Right kidney (tissue), 1 donor: ENCODE data around the gene CLIC5.

Experiments used
- DNase-seq: peaks from one replicate; pipeline ENCODE4 v3.0.0-alpha.2; 2016

The CLIC5 gene

DNA sequence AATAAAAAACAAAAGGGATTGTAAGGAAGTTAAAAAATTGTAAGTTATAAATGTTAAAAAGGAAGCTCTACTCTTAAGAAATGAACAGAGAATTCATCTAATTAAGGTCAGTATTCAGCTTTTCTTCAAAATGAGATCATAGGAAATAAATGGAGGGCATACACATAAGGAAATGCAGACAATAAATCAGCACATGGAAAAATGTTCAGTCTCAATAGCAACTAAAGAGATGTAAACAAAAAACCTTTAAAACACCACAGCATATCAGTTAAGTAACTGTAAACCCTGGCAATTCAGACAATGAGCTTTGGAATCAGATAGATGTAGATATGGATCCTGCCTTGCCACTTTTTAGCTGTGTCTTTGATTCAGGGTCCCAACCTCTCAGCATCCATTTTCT, 24.0 kb upstream of the CLIC5 start:
- no peak for DNase-seq

DNA sequence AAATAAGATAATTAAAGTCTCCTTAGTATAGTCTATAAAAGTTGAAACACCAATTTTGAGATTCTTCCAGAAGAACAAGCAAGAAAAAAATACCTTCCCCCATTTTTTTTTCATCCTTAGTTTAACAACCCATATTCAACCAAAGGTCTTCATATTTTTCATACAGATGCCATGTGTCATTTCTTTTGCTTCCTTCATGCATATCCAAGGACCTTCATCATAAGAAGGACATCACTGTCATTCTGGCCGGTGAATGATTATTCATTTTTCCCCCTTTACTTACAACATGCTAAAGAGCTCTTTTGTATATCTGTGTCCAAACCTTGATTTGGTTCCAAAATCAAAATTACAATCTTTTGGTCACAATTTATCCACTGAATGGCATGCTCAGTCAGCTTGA, 21.3 kb upstream of the CLIC5 start:
- no peak for DNase-seq

DNA sequence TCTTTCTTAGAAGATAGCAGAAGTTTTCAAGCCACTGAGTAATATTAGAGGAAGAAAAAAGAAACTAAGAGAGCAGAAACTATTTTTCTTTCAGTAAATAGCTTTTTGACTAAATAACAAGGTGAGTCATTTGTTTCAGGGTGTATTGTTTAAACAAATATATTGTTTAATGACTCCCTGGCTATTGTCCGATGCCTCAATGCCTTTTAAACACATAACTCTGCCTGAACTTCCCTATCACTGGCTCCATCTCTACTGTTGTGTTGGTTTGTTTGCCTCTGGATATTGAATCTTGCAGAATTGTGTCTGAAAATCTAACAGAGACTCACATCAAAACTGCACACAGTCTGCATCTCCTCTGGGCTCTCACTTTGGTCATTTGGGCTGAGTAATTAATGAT, 19.6 kb upstream of the CLIC5 start:
- DNase-seq: no peak

DNA sequence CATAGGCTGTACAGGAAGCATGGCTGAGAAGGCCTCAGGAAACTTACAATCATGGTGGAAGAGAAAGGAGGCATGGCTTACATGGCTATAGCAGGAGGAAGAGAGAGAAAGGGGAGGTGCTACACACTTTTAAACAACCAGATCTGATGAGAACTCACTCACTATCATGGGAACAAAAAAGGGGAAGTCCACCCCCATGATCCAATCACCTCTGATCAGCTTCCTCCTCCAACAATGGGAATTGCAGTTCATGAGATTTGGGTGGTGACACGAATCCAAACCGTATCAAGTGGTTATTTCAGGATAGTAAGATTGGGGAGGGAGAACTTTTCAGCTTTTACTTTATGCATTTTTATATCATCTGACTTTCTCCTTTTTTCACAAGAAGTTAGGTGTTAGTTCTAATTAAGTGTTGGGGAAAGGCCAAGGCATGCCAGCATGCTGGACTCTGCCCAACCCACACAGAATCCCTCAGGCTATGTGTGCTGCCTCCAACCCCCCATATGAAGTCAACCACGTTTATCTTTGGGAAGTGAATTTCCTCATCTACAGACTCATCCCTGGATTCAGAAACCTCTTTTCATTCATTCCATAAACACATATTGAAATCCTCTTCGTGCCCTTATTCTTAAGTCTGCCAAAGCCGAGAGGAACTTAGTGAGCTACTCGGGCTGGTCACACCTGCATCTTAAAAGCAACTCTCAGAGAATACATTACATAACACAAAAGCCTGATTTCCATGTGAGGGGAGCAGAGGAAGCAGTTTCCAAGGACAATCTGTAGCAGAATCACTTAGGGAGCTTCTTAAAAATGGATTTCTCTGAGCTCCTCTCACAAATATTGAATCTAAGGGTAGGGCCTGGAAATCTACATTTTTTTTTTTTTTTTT, 16.7 kb upstream of the CLIC5 start:
- DNase-seq: no peak

DNA sequence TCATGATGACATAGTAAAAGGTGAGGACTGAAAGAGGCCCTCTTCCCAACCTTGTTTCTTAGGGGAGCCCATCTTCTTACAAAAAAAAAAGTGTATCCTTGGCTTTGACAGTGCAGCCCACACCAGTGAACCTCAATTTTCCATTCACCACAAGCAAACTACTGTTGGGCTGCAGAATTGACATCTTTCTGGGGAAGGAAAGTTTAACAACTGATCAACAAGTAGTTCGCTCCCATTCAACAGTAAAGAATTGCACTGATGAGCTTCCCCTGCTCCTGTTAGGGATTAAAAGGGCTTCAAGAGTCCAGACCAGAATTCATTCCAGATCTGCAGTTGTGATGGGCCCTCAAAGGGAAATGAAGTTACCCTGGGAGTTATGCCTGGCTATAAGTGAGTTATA, 13.9 kb upstream of the CLIC5 start:
- DNase-seq: no peak

DNA sequence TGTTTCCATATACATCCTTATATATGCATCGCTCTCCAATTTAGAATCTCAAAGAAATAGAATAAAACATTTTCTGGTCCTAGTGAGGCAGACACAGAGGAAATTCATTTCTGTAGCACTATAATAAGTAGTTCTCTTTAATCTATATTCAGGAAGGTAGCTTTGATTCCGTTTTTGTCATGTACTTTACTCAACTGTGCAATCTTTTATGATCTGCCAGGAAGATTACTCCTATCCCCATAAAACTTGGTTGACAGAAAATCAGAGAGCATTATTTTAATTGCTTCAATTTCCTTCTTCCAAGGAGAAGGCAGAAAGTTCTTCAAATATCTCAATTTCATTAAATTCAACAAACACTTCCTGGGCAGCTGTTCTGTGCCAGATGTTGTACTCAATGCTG, 10.6 kb upstream of the CLIC5 start:
- no peak for DNase-seq

DNA sequence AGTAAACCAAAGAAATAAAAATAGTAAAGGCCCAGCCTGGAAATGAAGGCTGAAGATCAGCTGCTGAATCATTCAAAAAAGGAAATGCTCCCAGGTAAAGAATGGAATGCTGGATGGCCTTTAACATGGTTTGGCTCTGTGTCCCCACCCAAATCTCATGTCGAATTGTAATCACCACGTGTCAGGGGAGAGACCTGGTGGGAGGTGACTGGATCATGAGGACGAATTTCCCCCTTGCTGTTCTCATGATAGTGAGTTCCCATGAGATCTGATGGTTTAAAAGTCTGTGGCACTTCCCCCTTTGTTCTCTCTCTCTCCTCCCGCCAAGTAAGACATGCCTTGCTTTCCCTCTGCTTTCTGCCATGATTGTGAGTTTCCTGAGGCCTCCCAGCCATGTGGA, 9.9 kb upstream of the CLIC5 start:
- no peak for DNase-seq

DNA sequence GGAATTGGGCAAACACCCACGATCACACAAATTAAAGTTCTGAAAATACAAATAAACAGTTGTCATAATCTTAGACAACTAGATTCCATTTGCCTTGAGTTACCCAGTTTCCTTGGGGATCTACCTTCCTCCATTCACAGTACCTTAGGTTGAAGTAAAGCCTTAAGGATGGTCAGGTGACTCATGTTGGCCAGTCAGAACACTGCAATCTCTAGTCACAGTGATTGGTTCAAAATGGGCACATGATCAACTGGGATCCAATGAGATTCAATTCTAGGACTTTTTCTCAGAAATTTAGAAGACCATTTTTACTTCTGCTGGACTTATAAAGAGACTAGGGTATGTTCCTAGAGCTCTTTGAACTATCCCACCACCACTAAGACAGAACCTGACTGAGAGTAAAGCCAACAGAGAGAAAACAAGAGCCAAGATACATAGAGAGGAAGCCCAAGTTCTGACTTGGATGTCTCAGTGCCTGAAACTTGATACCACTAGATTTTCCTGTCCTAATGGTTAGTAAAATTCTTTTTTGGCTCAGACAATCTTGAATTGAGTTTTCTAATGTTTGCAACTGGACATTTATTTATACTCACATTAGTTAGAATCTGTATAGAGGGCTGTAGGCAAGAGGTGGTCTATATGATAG, 8.6 kb upstream of the CLIC5 start:
- DNase-seq: no peak

DNA sequence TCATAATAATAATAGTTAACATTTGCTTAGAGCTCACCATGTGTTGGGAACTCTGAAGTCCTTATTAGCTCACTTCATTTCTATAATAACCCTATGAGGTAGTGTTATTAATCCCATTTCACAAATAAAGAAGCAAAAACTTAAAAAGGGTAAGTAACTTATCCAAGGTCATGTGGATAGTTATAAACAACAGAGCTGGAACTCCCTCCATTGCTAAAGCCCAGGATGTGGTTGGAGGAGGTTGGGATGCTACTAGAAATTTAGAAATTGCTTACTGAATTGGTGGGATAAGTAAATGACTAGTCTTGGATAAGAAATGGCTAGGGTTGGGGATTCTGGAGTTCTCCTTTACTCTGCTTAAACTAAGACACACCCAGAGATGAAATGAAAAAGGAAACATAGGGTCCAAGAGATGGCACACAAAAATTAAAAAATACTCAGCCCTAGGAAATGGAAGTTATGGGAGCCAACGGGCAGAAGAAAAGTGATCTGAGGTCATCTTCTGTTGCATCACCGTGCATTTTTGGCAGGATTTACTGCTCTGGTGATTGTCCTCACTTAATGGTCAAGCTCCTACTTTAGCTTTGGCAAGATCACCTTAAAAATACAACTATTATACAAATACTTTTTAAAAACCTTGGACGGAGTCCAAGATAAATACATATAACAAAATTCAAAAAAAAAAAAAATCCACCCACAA, 7.7 kb upstream of the CLIC5 start:
- DNase-seq: no peak

DNA sequence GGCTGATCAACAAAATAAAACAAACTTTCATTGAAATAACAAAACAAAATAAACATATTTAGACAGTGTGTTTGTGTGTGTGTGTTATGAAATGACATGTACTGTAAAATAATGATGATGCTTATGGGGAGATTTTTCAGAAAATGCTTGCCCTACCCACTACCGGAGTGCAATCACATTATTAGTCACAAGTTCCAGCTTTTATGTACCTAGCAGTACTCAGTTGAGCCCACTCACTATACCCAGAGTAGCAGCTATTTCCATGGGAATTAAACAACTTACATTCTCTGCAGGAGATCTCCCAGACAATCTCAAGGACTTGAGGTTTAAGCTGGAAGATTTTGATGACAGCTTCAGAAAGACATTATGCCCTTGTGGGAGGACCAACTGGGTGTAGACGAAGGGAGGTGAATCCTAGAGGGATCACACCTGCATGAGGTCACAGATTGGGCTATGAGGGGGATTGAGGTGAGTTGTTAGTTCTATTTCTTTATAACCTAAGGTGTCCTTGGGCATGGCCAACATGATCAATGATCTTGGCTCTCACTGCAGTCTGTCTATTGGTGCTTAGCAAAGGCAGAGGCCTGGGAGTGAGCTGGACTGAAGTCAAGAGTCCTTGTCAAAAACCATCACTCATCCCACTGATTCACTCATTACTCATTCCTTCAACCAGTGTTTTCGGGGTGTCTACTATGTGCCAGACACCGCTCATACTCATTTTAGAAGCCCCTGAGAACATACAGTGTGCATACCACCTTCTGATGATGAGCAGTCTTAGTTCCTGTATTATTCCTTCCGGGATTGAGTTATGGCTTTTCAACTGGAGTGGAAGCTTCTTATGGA, 6.7 kb upstream of the CLIC5 start:
- no peak for DNase-seq

DNA sequence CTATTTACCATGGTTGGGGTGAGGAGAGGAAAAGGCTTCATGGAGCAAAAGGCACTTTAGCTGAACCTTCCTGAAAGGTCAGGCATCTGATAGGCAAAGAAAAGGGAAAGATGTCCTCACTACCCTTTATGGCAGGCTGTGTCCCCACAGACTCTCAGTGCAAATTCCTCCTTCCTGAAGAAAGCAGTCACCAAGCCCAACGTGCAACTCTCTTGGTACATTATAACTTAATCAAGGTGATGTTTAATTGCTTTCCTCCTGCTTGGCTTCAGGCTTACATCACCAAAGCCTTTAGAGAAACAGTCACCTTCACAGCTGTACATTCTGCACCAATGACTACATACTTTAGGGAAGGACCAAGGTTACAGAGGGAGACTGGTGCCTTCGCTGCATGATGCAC, 2.1 kb upstream of the CLIC5 start:
- no peak for DNase-seq

DNA sequence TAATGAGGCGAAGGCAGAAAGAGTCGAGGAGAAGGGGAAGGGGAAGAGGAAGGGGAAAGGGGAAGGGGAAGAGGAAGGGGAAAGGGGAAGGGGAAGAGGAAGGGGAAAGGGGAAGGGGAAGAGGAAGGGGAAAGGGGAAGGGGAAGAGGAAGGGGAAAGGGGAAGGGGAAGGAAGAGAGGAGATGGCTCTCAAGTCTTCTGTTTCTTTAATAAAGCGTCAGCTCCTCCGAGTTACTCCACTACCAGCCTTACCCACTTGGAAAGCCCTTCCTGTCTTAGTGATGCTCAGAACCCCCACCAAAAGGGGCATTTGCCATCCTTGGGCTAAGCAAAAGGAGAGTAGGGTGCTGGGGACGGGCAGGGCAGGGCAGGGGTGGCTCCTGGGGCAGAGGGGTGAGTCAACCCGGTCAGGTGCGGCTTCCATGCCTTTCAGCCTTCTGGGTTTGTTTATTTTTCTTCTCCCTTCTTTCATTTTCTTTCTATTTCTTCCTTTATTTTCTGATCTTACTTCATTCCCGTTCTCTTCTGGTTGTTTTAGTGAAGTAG, 476 bp upstream of the CLIC5 start:
- no peak for DNase-seq

DNA sequence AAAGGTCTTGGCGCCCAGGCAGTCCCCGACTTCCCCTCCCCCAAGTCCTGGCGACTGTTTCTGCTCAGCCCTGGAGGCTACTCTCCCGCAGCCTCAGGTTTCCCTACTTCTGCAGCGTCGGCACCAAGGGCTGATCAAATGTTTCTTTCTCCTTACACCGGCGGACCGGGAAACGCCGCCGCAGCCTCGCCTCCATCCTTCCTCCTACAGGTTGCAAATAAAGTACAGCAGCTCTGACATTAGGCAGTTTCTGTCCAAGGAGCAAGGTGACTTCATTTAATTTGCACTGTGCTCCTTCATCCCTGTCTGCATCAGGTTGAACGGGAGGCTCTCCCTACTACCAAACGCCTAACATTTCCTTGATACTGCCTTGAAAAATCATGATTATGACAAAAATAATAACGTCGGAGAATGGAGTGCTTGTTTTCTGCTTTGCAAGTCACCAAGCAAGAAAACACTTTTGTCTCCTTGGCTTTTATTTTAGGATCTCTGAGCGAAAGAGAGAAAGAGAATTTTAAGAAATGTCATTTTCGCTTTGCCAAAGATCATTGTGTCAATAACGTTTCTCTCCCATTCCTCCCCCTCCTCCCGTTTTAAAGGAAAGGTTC, 1.0 kb downstream of the CLIC5 start:
- DNase-seq: peak; percentile 57

DNA sequence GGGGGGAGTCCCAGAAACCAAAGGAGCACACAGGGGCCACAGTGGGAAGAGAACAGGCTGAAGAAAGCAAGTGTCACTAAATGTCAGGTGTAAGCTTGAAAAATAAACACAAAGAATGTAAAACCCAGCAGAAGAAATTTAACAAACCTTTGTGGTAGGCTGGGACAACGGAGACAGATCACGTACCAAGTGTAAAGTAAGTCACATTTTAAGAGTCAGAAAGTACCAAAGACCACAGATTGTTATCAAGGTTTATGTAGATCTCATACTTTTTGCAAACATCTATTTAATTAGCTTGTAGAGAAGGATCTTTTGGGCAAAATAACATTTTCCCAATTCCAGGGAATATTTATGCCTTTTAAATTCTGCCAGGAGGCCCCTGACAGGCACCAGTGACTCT, 1.6 kb downstream of the CLIC5 start:
- DNase-seq: no peak

DNA sequence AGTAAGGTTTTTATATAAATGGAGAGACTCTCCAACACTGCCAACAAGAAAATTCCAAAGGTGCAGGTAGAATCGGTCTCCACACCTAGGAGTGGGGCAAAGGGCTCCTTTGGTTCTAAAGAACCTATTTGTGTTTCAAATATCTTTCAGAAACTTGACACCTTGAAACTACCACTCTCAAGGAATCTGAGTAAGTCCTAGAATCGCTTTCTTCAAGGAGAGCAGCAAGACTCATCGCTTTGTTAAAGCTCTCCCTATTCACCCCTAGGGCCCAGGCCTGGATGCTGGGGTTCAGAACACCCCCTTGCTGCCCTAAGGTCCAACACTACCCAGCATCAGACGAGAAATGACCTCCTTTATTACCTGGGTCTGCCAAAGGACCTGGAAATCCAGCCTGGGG, 2.0 kb downstream of the CLIC5 start:
- no peak for DNase-seq

DNA sequence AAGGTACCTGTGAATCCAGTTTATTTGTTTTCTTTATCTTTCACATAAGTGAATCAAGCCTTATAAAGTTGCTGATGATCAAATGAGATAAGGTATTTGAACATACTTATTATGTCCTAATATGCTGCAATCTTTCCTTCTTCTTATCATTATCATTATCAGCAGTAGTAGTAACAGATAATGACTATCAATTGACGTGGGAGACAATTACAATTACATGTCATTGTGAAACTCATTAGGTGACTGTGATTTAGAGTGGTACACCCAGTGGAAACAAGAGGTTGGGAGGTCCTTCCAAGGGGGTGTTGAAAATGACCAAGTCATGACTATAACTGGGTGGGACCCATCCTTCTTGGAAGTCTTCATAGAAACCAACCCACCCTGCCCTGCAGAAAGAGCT, 2.8 kb downstream of the CLIC5 start:
- DNase-seq: no peak

DNA sequence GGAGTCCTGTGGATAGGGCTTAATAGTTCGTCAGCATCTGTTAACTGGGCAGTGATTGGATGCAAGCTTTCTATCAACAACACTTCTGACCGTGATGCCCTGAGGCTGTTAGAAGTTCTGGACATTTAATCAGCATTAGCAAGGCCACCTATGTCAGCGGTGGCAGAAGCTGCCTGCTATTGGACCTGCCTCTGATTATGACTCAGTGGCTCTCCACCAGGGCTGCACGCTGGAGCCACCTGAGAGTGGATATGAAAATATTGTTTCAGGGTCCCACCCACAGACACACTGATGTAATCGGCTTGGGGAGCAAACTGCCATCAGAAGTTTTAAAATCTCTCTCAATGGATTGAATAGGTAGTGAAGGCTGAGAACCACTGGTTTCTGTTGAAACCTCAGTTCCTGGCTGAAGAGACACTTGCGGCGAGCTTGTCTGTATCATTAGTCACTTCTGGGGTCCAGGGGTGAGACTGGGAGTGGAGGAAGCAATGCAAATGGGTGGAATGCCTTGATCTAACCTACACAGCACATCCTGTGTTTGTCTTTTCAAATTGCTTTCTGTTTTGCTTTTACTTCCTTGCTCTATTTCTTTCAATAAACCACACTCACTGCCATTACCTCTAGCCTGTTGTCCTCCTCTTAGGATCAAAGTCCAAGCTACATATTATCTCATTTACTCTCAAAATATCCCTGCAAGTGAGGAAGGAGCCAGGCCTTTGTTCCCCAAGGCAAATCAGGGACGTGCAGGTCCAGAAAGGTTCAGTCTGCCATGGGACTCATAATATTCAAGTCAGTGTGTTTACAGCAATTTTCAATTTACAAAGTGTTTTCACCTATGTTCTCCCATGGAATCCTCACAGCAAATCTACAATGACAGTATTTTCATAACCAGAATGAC, 4.2 kb downstream of the CLIC5 start:
- DNase-seq: no peak

DNA sequence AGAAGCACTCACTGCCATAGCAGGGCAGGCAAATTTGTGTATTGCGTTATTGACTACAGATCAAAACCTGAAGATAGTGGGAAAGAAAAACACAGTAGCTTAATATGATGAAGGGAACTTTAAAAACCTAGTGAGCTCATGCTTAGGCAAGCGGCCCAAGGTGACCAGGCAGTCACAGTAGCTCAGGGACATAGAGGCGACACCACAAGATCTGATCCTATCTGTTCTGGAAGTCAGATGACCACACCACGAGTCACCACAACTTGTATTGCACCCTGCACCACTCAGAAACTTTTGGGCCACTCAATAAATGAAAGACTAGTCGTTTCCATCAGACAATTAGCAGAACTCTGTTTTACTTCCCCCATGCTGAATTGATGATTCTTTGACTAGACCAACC, 4.9 kb downstream of the CLIC5 start:
- DNase-seq: no peak

DNA sequence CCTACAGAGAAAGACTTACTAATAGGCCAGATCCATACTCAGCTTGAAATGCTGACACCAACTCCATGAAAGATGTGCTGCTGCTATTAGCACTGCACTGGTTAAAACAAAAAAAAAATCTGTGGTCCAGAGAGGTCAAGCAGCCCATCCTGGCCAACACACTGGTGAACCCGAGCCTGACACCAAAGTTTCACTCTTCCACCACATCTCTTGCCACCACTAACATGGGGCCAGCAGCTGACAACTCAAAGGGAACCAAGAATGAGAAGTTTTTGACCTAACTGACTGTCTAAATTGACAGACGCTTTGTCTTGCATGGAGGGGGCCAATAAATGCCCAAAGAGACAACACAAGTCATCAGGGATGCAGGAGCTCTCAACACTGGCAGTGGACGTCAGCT, 5.4 kb downstream of the CLIC5 start:
- DNase-seq: no peak

DNA sequence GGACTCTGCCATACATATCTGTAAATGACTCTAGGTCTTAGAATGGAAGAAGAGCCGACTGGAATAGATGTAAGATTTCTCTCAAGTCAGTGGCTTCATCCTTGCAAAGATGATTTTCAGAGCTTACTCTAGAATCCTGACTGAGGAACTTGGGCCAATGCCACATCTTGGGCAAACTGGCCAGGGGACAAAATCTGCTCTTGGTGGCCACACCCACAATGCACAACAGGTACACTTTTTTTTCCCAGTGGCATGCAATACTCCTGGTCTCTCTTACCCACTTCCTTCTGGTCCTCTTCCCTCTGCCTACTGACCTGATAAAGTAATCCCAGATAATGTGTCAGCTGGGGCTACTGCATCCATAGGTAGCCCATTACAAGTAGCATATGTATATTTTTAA, 13.4 kb downstream of the CLIC5 start:
- no peak for DNase-seq

DNA sequence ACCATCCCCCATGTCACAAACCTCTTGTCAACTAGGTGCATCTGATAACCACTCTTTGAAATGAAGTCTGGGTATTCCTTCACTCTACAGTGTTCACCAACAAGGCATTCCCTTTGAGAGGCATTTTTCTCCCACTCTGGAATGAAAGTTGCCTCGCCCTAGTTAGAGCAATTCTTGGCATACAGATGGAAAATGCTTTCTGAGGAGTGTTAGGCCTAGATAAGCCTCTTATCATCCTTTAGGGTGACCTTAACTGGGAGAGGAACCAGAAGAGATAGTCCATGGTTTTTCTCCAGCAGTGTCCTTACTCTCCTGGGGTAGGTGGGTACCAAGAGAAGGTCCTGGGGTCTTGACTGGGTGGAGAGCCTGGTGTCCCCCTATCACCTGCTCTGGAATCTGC, 14.8 kb downstream of the CLIC5 start:
- no peak for DNase-seq
